IMR-90 (cell line): ENCODE data around the gene ZMYM4. TPM values are rescaled to one million over a fixed set of nuclear protein-coding genes. Genes with fewer than 3 reads are reported as not detected.

Experiments
- ATAC-seq: fragments of 200-7000 bp; cut with Tn5 transposase; 2 replicates; pipeline ENCODE4 v1.9.1; 2020; ENCODE audit warnings: low read depth, mild to moderate bottlenecking, moderate library complexity
- BruUV-seq: library from RNA; stranded (reverse); fragments of 400-500 nt; replicated peaks from 2 replicates; lab custom pipeline; 2021; lab: Mats Ljungman, UMichigan
- CTCF ChIA-PET: fragments of 300-600 bp; formaldehyde crosslinking; extraction: SDS; loops from one replicate; lab custom pipeline; 2021; ENCODE audit warnings: antibody characterized with exemption; lab: Yijun Ruan, JAX
- POLR2A ChIA-PET: fragments of 300-600 bp; sonication (Branson Sonifier 250); formaldehyde crosslinking; loops from one replicate; lab custom pipeline; 2022; ENCODE audit warnings: antibody characterized with exemption; ENCODE audit not compliant: unreplicated experiment; lab: Charles Lee
- DNase-seq: peaks from one replicate; pipeline ENCODE4 v3.0.0; 2013
- H2AFZ ChIP-seq: replicated peaks from 2 replicates; pipeline ENCODE3; 2013; ENCODE audit warnings: low read length, mild to moderate bottlenecking; ENCODE audit not compliant: poor library complexity
- H2AK5ac ChIP-seq: 2 replicates; pipeline ENCODE4 v1.6.1; 2013; ENCODE audit warnings: low read depth, low read length, inconsistent platforms
- H2AK9ac ChIP-seq: replicated peaks from 2 replicates; pipeline ENCODE3; 2013; ENCODE audit warnings: mild to moderate bottlenecking, low read depth, low read length, moderate library complexity; ENCODE audit not compliant: poor library complexity
- H2BK120ac ChIP-seq: 2 replicates; pipeline ENCODE4 v1.6.1; 2013; ENCODE audit warnings: low read depth, low read length, inconsistent platforms
- H2BK15ac ChIP-seq: 3 replicates; pipeline ENCODE4 v1.6.1; 2013; ENCODE audit warnings: low read depth, low read length, inconsistent platforms
- H2BK20ac ChIP-seq: 2 replicates; pipeline ENCODE4 v1.6.1; 2013; ENCODE audit warnings: low read depth, mild to moderate bottlenecking, inconsistent platforms, low read length, moderate library complexity
- H2BK5ac ChIP-seq: 2 replicates; pipeline ENCODE4 v1.6.1; 2013; ENCODE audit warnings: mild to moderate bottlenecking, low read depth, low read length, inconsistent platforms; ENCODE audit not compliant: poor library complexity, severe bottlenecking
- H3K14ac ChIP-seq: replicated peaks from 2 replicates; pipeline ENCODE4 v1.6.1; 2013; ENCODE audit warnings: low read depth, low read length, inconsistent platforms
- H3K18ac ChIP-seq: 2 replicates; pipeline ENCODE4 v1.6.1; 2013; ENCODE audit warnings: low read depth, low read length, control low read depth
- H3K23ac ChIP-seq: 2 replicates; pipeline ENCODE4 v1.6.1; 2013; ENCODE audit warnings: low read depth, low read length, inconsistent platforms
- H3K27ac ChIP-seq: 2 replicates; pipeline ENCODE4 v1.5.1; 2013; ENCODE audit warnings: mild to moderate bottlenecking, control low read depth, low read length; ENCODE audit not compliant: insufficient read depth
- H3K27me3 ChIP-seq: 2 replicates; pipeline ENCODE4 v1.6.1; 2013; ENCODE audit warnings: low read length; ENCODE audit not compliant: control insufficient read depth, insufficient read depth
- H3K36me3 ChIP-seq: 2 replicates; pipeline ENCODE4 v1.6.1; 2013; ENCODE audit warnings: low read length, mixed read lengths; ENCODE audit not compliant: control insufficient read depth, insufficient read depth
- H3K4ac ChIP-seq: 2 replicates; pipeline ENCODE4 v1.6.1; 2013; ENCODE audit warnings: low read depth, low read length, inconsistent platforms
- H3K4me1 ChIP-seq: 2 replicates; pipeline ENCODE4 v1.6.1; 2013; ENCODE audit warnings: low read length, mixed read lengths; ENCODE audit not compliant: control insufficient read depth, insufficient read depth
- H3K4me2 ChIP-seq: 2 replicates; pipeline ENCODE4 v1.6.1; 2013; ENCODE audit warnings: low read depth, mild to moderate bottlenecking, control low read depth, low read length, moderate library complexity
- H3K4me3 ChIP-seq: 2 replicates; pipeline ENCODE4 v1.5.1; 2013; ENCODE audit warnings: low read depth, mild to moderate bottlenecking, control low read depth, low read length, moderate library complexity; ENCODE audit not compliant: insufficient read depth
- H3K56ac ChIP-seq: 2 replicates; pipeline ENCODE4 v1.6.1; 2013; ENCODE audit warnings: low read length, inconsistent platforms; ENCODE audit not compliant: insufficient read depth; ENCODE audit errors: extremely low read depth
- H3K79me1 ChIP-seq, 2 experiments: 2 replicates each; pipeline ENCODE4 v1.6.1; 2013; ENCODE audit warnings: low read length in 2 of 2, inconsistent platforms in 1 of 2, low read depth in 1 of 2
- H3K9ac ChIP-seq: 2 replicates; pipeline ENCODE4 v1.6.1; 2013; ENCODE audit warnings: low read depth, low read length, control low read depth
- H3K9me1 ChIP-seq: 2 replicates; pipeline ENCODE4 v1.6.1; 2013; ENCODE audit warnings: low read length, inconsistent platforms; ENCODE audit not compliant: insufficient read depth
- H3K9me3 ChIP-seq: 2 replicates; pipeline ENCODE4 v1.6.1; 2013; ENCODE audit warnings: low read length; ENCODE audit not compliant: control insufficient read depth, insufficient read depth
- H4K20me1 ChIP-seq: 2 replicates; pipeline ENCODE4 v1.6.1; 2013; ENCODE audit warnings: low read length, inconsistent platforms; ENCODE audit not compliant: insufficient read depth
- H4K5ac ChIP-seq: 2 replicates; pipeline ENCODE4 v1.6.1; 2013; ENCODE audit warnings: mild to moderate bottlenecking, low read depth, low read length, control low read depth
- H4K8ac ChIP-seq, 2 experiments: 2 replicates each; pipeline ENCODE4 v1.6.1; 2013; ENCODE audit warnings: low read depth in 2 of 2, low read length in 2 of 2, control low read depth in 1 of 2, inconsistent platforms in 1 of 2
- H4K91ac ChIP-seq: 2 replicates; pipeline ENCODE4 v1.6.1; 2013; ENCODE audit warnings: low read depth, low read length, inconsistent platforms; ENCODE audit not compliant: insufficient read depth
- CEBPB ChIP-seq: IDR thresholded peaks from 2 replicates; pipeline ENCODE4 v1.6.1; 2012; ENCODE audit warnings: low read depth, low read length, improper control_type of control experiment
- MAZ ChIP-seq: IDR thresholded peaks from 2 replicates; pipeline ENCODE4 v1.6.1; 2012; ENCODE audit warnings: low read depth, mild to moderate bottlenecking, low read length, improper control_type of control experiment, moderate library complexity, borderline replicate concordance
- MXI1 ChIP-seq: IDR thresholded peaks from 2 replicates; pipeline ENCODE4 v1.6.1; 2012; ENCODE audit warnings: low read depth, mild to moderate bottlenecking, low read length, moderate library complexity, borderline replicate concordance
- NFE2L2 ChIP-seq: fragments of 150-350 bp; IDR thresholded peaks from 2 replicates; pipeline ENCODE4 v1.6.1; 2016; ENCODE audit warnings: low read depth, mild to moderate bottlenecking, low read length
- SMC3 ChIP-seq: fragments of 150-350 bp; IDR thresholded peaks from 2 replicates; pipeline ENCODE4 v1.6.1; 2016; ENCODE audit warnings: low read depth, mild to moderate bottlenecking, antibody characterized with exemption, low read length, moderate library complexity
- WGBS, 2 experiments: methylation state at CpG; one replicate each; pipeline versions ENCODE4 v1.1.5 to v1.1.7; 2013; ENCODE audit warnings: missing lambda C conversion rate in 2 of 2; ENCODE audit not compliant: insufficient read length in 1 of 2; ENCODE audit errors: extremely low coverage in 2 of 2; 5-methylcytosine and 5-hydroxymethylcytosine counted together
- dilution Hi-C: fragments of 300-500 bp; cut with HindIII; formaldehyde crosslinking; loops from one replicate; pipeline ENCODE4 v1.14.3; 2018; ENCODE audit warnings: low sequenced_read_pairs; ENCODE audit not compliant: unreplicated experiment
- in situ Hi-C: fragments of 300-500 bp; cut with MboI; formaldehyde crosslinking; loops from 3 replicates; pipeline ENCODE4 v1.14.3; 2019; ENCODE audit warnings: low sequenced_read_pairs, inconsistent platforms, mixed read lengths
- intact Hi-C: fragments of 100-400 bp; cut with micrococcal nuclease; formaldehyde crosslinking; loops from 2 replicates; pipeline ENCODE4 v1.10.0; 2022
- polyA plus RNA-seq, 3 experiments: library from polyadenylated mRNA; depleted of rRNA; stranded (reverse); fragments of >200 nt; gene quantifications; 2 replicates each; pipeline ENCODE4 v1.2.3, GENCODE V29; 2012; ENCODE audit warnings: low replicate concordance in 1 of 3
- total RNA-seq: library from RNA; depleted of rRNA; stranded (reverse); fragments of >200 nt; gene quantifications from 2 replicates; pipeline ENCODE4 v1.2.3, GENCODE V29; 2012
- TF ChIP-seq, protein P1 (sequence below): conservative IDR thresholded peaks from 2 replicates; pipeline ENCODE4 v1.5.1; 2012; ENCODE audit warnings: mild to moderate bottlenecking, low read depth, low read length, improper control_type of control experiment

The ZMYM4 gene
- total and polyA plus RNA-seq, 2 of the 4 experiments (the other 2 are of a cell fraction), result 14.7 to 53.8 TPM

DNA sequence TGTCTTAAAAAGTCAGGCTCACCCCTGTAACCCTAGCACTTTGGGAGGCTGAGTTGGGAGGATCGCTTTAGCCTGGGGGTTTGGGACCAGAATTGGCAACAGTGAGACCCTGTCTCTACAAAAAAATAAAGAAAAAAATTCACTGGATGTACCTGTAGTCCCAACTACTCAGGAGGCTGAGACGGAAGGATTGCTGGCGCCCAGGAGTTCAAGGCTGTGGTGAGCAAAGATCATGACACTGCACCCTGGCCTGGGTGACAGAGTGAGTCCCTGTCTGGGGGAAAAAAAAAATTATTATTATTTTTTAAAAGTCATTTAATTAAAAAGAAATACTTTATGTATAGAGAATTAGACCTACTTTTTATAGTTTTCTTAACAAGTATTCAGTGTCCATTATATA lies 47.1 kb downstream of the ZMYM4 start:
- Histone ChIP-seq H4K91ac (no peak overlapping the region), H4K20me1 (no peaks in the 10 kb centered on the region; the same call in none of the 2 replicates), H3K79me1 (peaks cover 28 to 32% of the 10 kb centered on the region in 2 experiments), H2BK120ac (no peak overlapping the region), H3K9ac (no peak overlapping the region), H2BK15ac (no peak overlapping the region), H3K4me1 (no peaks in the 10 kb centered on the region), H3K4me3 (no peak overlapping the region), H3K4me2 (no peak overlapping the region), H2BK5ac (no peak overlapping the region), H3K18ac (no peak overlapping the region), H4K8ac (no peak overlapping the region; a peak in 1 of 4 replicates), H3K27ac (no peak overlapping the region), H3K14ac (no peak overlapping the region), H4K5ac (no peak overlapping the region), H2BK20ac (no peak overlapping the region), H3K36me3 (peaks cover 6% of the 10 kb centered on the region), H3K23ac (no peak overlapping the region), H3K27me3 (no peaks in the 10 kb centered on the region), H2AFZ (no peak overlapping the region), H3K9me1 (peaks cover 4% of the 10 kb centered on the region; the same call in 1 of the 2 replicates), H3K9me3 (no peaks in the 10 kb centered on the region), H3K4ac (no peak overlapping the region), H3K56ac (no peak overlapping the region), H2AK5ac (no peak overlapping the region), H2AK9ac (no peak overlapping the region)
- dilution Hi-C loops, result no loop called here
- DNase-seq (no peak), ATAC-seq (no peak)
- in situ Hi-C loops, result no loop called here
- CTCF ChIA-PET, result interaction anchor here (0.7 kb wide), 1 partner anchor 14 kb away, joined by 6 read pairs; no protein-coding TSS in a partner anchor
- no TSS peak for BruUV-seq
- TF ChIP-seq NFE2L2 (no peak), CEBPB (no peak), MXI1 (no peak), MAZ (no peak), SMC3 (no peak)
- TF ChIP-seq, protein P1, sequence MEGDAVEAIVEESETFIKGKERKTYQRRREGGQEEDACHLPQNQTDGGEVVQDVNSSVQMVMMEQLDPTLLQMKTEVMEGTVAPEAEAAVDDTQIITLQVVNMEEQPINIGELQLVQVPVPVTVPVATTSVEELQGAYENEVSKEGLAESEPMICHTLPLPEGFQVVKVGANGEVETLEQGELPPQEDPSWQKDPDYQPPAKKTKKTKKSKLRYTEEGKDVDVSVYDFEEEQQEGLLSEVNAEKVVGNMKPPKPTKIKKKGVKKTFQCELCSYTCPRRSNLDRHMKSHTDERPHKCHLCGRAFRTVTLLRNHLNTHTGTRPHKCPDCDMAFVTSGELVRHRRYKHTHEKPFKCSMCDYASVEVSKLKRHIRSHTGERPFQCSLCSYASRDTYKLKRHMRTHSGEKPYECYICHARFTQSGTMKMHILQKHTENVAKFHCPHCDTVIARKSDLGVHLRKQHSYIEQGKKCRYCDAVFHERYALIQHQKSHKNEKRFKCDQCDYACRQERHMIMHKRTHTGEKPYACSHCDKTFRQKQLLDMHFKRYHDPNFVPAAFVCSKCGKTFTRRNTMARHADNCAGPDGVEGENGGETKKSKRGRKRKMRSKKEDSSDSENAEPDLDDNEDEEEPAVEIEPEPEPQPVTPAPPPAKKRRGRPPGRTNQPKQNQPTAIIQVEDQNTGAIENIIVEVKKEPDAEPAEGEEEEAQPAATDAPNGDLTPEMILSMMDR, result no peak
- intact Hi-C loops, result no loop called here
- 100% methylated on average over 1 of the region's 3 CpGs; no CpG with 5 or more reads in 1 of the 2 experiments for WGBS, 2 experiments
- POLR2A ChIA-PET, result no interaction called here
